Retinal pigment epithelial cell (primary cell): ENCODE results near the gene CFAP61.

Source experiments
- DNase-seq: peaks from one replicate; pipeline ENCODE4 v3.0.0-alpha.2; 2010; ENCODE audit warnings: low read depth
- H3K4me3 ChIP-seq: 2 replicates; pipeline ENCODE4 v1.5.1; 2011; ENCODE audit warnings: mild to moderate bottlenecking, low read length, control low read depth, moderate library complexity
- TF ChIP-seq, protein P1 (sequence below): conservative IDR thresholded peaks from 2 replicates; pipeline ENCODE4 v1.5.1; 2011; ENCODE audit warnings: low read depth, low read length, control low read depth, inconsistent platforms

The CFAP61 gene

DNA sequence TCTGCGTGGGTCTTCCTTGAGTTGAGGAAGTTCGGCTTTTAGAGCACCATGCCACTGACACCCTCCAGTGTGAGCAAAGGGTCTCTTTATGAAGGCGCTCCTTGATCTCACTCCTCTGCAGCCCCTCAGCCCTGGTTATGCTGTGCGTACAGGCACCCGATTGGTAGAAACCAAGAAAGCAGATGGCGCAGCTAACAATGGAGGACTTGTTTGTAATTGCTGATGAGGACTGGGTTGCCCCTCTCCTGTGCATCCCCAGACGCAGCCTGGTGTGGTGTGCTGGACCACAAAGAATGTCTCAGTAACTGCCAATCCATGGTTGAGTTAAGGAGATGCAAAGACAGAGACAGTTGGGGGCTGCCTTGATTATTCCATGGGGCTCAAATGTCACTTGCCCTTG, 345.8 kb downstream of the CFAP61 start:
- no peak overlapping the region for H3K4me3 ChIP-seq
- DNase-seq = no peak
- TF ChIP-seq, protein P1, sequence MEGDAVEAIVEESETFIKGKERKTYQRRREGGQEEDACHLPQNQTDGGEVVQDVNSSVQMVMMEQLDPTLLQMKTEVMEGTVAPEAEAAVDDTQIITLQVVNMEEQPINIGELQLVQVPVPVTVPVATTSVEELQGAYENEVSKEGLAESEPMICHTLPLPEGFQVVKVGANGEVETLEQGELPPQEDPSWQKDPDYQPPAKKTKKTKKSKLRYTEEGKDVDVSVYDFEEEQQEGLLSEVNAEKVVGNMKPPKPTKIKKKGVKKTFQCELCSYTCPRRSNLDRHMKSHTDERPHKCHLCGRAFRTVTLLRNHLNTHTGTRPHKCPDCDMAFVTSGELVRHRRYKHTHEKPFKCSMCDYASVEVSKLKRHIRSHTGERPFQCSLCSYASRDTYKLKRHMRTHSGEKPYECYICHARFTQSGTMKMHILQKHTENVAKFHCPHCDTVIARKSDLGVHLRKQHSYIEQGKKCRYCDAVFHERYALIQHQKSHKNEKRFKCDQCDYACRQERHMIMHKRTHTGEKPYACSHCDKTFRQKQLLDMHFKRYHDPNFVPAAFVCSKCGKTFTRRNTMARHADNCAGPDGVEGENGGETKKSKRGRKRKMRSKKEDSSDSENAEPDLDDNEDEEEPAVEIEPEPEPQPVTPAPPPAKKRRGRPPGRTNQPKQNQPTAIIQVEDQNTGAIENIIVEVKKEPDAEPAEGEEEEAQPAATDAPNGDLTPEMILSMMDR = no peak

DNA sequence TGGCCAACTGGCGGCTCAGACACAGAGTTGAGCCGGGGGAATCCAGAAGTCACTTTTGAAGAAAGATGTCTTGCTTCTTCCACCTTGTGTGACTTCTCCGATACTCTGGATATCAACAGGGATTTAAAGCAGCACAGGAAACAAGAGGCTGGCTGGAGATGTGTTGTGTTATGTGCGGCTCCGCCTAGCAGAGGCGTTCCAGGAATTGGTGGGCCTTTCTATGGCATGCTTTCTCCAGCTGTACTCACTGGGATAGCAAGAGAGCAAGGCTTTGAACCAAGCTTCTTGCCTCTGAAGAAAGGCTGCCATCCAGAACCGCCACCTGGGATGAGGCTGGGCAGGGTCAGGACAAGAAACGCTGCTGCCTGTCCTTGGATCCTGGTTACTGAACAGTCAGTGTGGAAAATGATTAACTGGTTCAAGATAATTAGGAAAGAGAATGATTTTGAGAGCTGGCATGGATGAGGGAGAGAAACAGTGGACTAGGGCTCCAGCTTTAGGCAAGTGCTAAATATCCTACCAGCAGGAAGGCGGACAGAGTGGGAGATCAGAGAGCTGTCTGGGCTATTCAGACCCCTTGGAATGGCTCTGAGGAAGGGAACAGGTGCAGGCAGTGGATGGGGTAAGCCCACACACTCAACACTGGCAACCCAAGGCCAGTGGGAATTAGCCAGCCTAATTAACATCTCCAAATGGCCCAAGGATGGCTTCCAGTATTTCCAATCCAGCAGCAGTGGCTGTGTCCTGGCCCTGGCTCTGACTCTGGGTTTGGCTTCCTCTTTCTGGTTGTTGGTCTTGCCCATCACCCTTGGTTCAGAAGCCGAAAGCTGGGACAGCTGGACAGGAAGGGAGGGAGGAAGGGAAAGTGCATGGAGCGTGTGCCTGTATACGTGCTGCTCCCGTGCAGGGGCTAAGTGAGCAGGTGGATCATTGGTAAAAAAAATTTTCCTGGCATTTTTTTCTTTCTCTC, 347.5 kb downstream of the CFAP61 start:
- no peak for DNase-seq
- TF ChIP-seq, protein P1 = no peak
- H3K4me3 ChIP-seq = no peak overlapping the region

DNA sequence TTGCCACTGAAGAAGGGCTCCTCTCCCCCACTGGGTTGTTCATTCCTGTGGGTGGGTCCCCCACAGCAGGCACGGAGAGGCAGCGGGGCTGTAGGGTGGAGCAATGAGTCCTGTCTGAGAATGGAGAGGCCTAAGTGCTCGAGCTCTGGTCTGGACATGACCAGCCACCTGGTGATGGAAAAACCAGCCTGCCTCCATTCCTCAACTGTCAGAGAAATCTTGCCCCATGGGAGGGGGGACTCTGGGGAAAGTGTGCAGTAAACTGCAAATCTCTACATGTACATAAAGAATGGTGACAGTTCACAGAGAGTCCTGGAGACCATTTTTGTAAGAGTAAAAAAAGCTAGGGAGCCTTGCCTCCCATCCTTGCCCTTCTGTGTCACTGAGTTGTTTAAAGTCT, 349.7 kb downstream of the CFAP61 start:
- TF ChIP-seq, protein P1 = no peak
- H3K4me3 ChIP-seq = no peak overlapping the region
- DNase-seq = no peak

DNA sequence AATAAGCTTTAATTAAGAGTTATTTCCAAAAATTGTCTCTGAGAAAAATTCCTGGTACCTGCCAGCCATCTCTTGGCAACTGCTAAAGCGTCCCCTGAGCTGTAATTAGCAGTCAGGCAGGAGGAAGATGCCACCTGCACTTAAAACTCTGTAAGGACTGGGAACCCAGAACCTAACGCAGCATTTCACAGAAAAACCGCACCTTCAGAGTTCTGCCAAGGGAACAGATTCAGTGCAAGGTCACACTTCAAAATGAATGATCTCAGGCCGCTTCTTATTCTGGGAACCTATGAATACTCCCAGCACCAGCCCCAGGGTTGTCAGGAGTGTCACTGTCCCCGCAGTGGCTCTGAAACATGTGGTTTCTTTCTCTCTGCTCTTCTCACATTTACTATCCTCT, 352.3 kb downstream of the CFAP61 start:
- H3K4me3 ChIP-seq = no peak overlapping the region
- TF ChIP-seq, protein P1 = no peak
- DNase-seq = no peak

DNA sequence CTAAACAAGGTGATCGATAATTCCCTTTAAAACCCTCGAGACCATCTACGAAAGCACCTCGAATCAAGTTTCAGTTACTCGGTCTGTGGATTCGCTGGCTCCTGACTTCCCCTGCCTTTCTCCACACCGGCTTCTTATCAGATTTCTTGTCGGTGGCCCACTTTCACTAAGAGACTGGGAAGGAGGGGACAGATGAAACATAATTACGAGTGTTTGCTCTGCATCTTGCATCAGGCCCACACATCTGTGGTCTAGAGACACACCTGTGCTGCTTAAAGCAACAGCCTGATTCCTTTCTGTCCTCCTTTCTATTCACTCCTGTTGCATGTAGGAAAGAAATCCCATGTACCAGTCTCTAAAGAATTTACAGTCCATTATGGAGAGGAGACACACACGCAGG, 353.3 kb downstream of the CFAP61 start:
- no peak for DNase-seq
- H3K4me3 ChIP-seq = no peak overlapping the region
- TF ChIP-seq, protein P1 = no peak

DNA sequence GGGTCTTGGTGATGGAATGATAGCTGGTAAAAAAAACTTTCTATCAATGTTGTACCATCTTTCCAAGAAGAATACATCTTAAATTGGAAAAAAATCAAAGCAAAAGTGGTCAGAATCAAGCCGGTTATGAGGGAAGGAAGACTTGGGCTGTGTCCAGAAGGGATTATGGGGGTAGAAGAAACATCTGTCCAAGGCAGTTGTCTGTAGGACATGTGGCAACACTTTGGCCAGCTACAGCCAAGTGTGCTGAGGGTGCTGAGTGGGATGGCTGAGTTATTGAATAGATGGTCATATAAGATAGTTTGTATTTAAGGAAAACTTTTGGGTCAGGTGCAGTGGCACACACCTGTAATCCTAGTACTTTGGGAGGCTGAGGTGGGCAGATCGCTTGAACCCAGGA, 354.0 kb downstream of the CFAP61 start:
- TF ChIP-seq, protein P1 = no peak
- no peak for DNase-seq
- H3K4me3 ChIP-seq = no peak overlapping the region
